ENCODE results near the gene ZFP1. TPM values are rescaled to one million over a fixed set of nuclear protein-coding genes. Genes with fewer than 3 reads are reported as not detected.

ZFP1 gene
- total RNA-seq, 1 donor from 2014 or later = 11.3 TPM

DNA sequence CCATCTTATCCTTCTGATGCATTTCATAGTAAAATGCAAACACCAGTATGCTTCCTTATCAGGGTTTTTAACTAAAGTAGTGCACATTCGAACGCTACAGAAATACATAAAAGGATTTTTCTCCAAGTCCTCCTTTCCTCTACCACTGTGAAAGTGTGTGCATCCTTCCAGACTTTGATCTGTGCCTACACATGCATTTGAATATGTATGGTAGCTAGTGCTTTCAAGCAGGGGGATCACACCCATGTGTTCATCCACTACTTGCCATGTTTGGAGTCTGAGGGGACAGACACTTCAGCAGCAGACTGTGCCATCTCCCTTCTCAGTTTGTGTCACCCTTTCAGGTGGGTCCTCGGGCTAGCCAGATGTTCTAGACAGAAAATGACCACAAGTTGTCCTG, 46.7 kb upstream of the ZFP1 start:
- no peaks in the 10 kb centered on the region for H3K27me3 ChIP-seq
- no peak overlapping the region for H3K27ac ChIP-seq
- intact Hi-C loops (cut with DNase I) = no loop called here
- no peak for TF ChIP-seq POLR2AphosphoS5 (IDR thresholded peaks at IDR 0.05; ENCODE audit: insufficient read depth in 1 of 2, low read depth in 1 of 2)
- no peak for TF ChIP-seq POLR2A (IDR thresholded peaks at IDR 0.05)
- TF ChIP-seq, protein P1, sequence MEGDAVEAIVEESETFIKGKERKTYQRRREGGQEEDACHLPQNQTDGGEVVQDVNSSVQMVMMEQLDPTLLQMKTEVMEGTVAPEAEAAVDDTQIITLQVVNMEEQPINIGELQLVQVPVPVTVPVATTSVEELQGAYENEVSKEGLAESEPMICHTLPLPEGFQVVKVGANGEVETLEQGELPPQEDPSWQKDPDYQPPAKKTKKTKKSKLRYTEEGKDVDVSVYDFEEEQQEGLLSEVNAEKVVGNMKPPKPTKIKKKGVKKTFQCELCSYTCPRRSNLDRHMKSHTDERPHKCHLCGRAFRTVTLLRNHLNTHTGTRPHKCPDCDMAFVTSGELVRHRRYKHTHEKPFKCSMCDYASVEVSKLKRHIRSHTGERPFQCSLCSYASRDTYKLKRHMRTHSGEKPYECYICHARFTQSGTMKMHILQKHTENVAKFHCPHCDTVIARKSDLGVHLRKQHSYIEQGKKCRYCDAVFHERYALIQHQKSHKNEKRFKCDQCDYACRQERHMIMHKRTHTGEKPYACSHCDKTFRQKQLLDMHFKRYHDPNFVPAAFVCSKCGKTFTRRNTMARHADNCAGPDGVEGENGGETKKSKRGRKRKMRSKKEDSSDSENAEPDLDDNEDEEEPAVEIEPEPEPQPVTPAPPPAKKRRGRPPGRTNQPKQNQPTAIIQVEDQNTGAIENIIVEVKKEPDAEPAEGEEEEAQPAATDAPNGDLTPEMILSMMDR (IDR thresholded peaks at IDR 0.05) = no peak
- no peak overlapping the region for H3K4me3 ChIP-seq
- peaks cover 56% of the 10 kb centered on the region for H3K4me1 ChIP-seq
- H3K9me3 ChIP-seq = no peaks in the 10 kb centered on the region
- no peak for DNase-seq (ENCODE audit: extremely low spot score in 2 of 2)
- H3K36me3 ChIP-seq = no peaks in the 10 kb centered on the region

- peaks cover 56% of the 10 kb centered on the region for H3K4me1 ChIP-seq
These were observed 45.7 kb upstream of the ZFP1 start for GRCh38 chr16:75102595-75102994.

GRCh38 chr16:75103994-75104393, 44.3 kb upstream of the ZFP1 start:
- intact Hi-C loops (cut with DNase I) = no loop called here
- H3K4me3 ChIP-seq = no peak overlapping the region
- no peaks in the 10 kb centered on the region for H3K9me3 ChIP-seq
- no peak for DNase-seq (ENCODE audit: extremely low spot score in 2 of 2)
- H3K27ac ChIP-seq = no peak overlapping the region
- H3K36me3 ChIP-seq = no peaks in the 10 kb centered on the region
- no peaks in the 10 kb centered on the region for H3K27me3 ChIP-seq
- peaks cover 60% of the 10 kb centered on the region for H3K4me1 ChIP-seq
- TF ChIP-seq, protein P1 (IDR thresholded peaks at IDR 0.05) = no peak
- no peak for TF ChIP-seq POLR2AphosphoS5 (IDR thresholded peaks at IDR 0.05; ENCODE audit: insufficient read depth in 1 of 2, low read depth in 1 of 2)
- no peak for TF ChIP-seq POLR2A (IDR thresholded peaks at IDR 0.05)

More at GRCh38 chr16:75102595-75102994, 45.7 kb upstream of the ZFP1 start:
- intact Hi-C loops (cut with DNase I) = no loop called here
- Histone ChIP-seq H3K9me3 (no peaks in the 10 kb centered on the region), H3K27ac (no peak overlapping the region), H3K36me3 (no peaks in the 10 kb centered on the region), H3K27me3 (no peaks in the 10 kb centered on the region), H3K4me3 (no peak overlapping the region)
- DNase-seq (ENCODE audit: extremely low spot score in 2 of 2) = no peak
- TF ChIP-seq POLR2AphosphoS5 (IDR thresholded peaks at IDR 0.05; ENCODE audit: insufficient read depth in 1 of 2, low read depth in 1 of 2) (no peak), POLR2A (IDR thresholded peaks at IDR 0.05) (no peak)
- TF ChIP-seq, protein P1 (IDR thresholded peaks at IDR 0.05) = no peak

DNA sequence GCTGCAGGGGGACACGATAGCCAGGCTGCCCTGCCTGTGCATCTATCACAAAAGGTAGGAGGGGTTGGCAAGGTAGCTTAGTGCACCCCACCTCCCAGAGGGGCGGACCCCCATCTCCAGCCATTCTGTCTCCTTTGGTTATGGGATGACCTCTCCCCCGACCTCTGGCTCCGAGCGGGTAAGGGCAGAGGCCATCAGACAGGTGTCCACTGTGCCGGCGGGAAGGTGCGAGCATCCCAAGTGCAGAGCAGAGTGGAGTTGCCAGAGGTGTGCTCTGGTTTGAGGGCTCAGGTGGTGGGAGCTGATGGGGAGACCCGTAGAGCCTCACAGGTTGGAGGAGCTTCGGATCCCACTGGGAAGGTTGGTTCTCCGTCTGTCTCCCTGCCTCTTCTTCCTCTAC, 43.5 kb upstream of the ZFP1 start:
- peaks cover 61% of the 10 kb centered on the region for H3K4me1 ChIP-seq
- intact Hi-C loops (cut with DNase I) = no loop called here

More for the DNA sequence above, 43.5 kb upstream of the ZFP1 start:
- no peaks in the 10 kb centered on the region for H3K27me3 ChIP-seq
- no peaks in the 10 kb centered on the region for H3K9me3 ChIP-seq
- no peaks in the 10 kb centered on the region for H3K36me3 ChIP-seq
- TF ChIP-seq, protein P1 (IDR thresholded peaks at IDR 0.05) = no peak
- TF ChIP-seq POLR2A (IDR thresholded peaks at IDR 0.05) (no peak), POLR2AphosphoS5 (IDR thresholded peaks at IDR 0.05; ENCODE audit: insufficient read depth in 1 of 2, low read depth in 1 of 2) (no peak)
- no peak overlapping the region for H3K4me3 ChIP-seq
- H3K27ac ChIP-seq = peak overlapping the region; percentile 73
- no peak for DNase-seq (ENCODE audit: extremely low spot score in 2 of 2)

Data from vagina (tissue), 2 donors.